ENCODE measurements around the gene PRKCQ. TPM values are rescaled to one million over a fixed set of nuclear protein-coding genes. Genes with fewer than 3 reads are reported as not detected.

PRKCQ gene
- total and polyA plus RNA-seq, 2 of the 8 experiments (the other 6 are each of a cell fraction or from before 2014, with no cell fraction given) = 9.1 to 22.6 TPM

GRCh38 chr10:6455592-6455991 is 124.5 kb downstream of the PRKCQ start:
- no peak overlapping the region for H2BK20ac ChIP-seq (ENCODE audit: low read length)
- ChIA-PET POLR2A (ENCODE audit: partially characterized antibody) (no interaction called here), CTCF (ENCODE audit: partially characterized antibody) (interaction anchor here (1.0 kb wide), 1 partner anchor 192 kb away, joined by 3 read pairs; no protein-coding TSS in a partner anchor)
- peaks cover under 1% of the 10 kb centered on the region; the same call in 1 of the 2 replicates for H3K23me2 ChIP-seq (ENCODE audit: low read depth, low read length)
- no peak overlapping the region for H3K56ac ChIP-seq (replicated peaks; ENCODE audit: insufficient read length, low read depth, low read length)
- no peak for DNase-seq (ENCODE audit: low read depth in 1 of 2, low spot score in 2 of 2)
- no peak overlapping the region for H3K4me2 ChIP-seq (ENCODE audit: insufficient read depth in 1 of 2, low read depth in 2 of 2, low read length in 2 of 2)
- WGBS, 2 experiments (ENCODE audit: extremely low coverage in 1 of 2, insufficient coverage in 1 of 2, insufficient read length in 1 of 2, insufficient replicate concordance in 2 of 2, low coverage in 1 of 2, low lambda C conversion rate in 2 of 2, missing lambda C conversion rate in 1 of 2) = 100% methylated on average over 1 of the region's 1 CpG; no CpG with 5 or more reads in 1 of the 2 experiments
- H2BK15ac ChIP-seq (ENCODE audit: low read length) = no peak overlapping the region
- H4K5ac ChIP-seq (ENCODE audit: insufficient read length, low read depth, low read length) = no peak overlapping the region
- no peak overlapping the region for H3K4ac ChIP-seq (replicated peaks; ENCODE audit: insufficient read length, low read depth, low read length)
- no peaks in the 10 kb centered on the region for H3K79me1 ChIP-seq (ENCODE audit: low read depth, low read length)
- no peaks in the 10 kb centered on the region; a peak in 1 of 4 replicates for H3K9me3 ChIP-seq (ENCODE audit: insufficient read depth in 2 of 2, low read depth in 1 of 2, low read length in 1 of 2)
- H2BK5ac ChIP-seq (ENCODE audit: low read depth, low read length) = no peak overlapping the region
- no peak overlapping the region for H3K4me3 ChIP-seq (ENCODE audit: extremely low read depth in 1 of 4, insufficient read depth in 2 of 4, low read depth in 3 of 4, low read length in 4 of 4)
- no peaks in the 10 kb centered on the region for H3K4me1 ChIP-seq (replicated peaks in 1 of 4; ENCODE audit: control insufficient read depth in 3 of 4, insufficient read depth in 4 of 4, low read length in 3 of 4)
- no peak overlapping the region for H3K23ac ChIP-seq (ENCODE audit: insufficient read length)
- H2BK120ac ChIP-seq (replicated peaks; ENCODE audit: low read depth, low read length) = no peak overlapping the region
- H4K20me1 ChIP-seq (replicated peaks in 1 of 2; ENCODE audit: control insufficient read depth in 1 of 2, insufficient read depth in 2 of 2, low read length in 2 of 2) = no peaks in the 10 kb centered on the region
- no peaks in the 10 kb centered on the region for H3K27me3 ChIP-seq (replicated peaks in 1 of 4; ENCODE audit: control insufficient read depth in 3 of 4, extremely low read depth in 1 of 4, insufficient read depth in 3 of 4, low read length in 3 of 4)
- no peak overlapping the region for H3K9ac ChIP-seq (replicated peaks in 1 of 4; ENCODE audit: extremely low read depth in 1 of 4, low read depth in 3 of 4, low read length in 3 of 4)
- no peak overlapping the region for H2AFZ ChIP-seq (ENCODE audit: low read length)
- H3K14ac ChIP-seq (ENCODE audit: insufficient read length) = no peak overlapping the region
- H2BK12ac ChIP-seq (ENCODE audit: low read depth, low read length) = no peak overlapping the region
- no peak overlapping the region for H3K18ac ChIP-seq (ENCODE audit: extremely low read depth, low read length)
- H3K27ac ChIP-seq (ENCODE audit: low read depth, low read length) = no peak overlapping the region
- H4K91ac ChIP-seq (replicated peaks; ENCODE audit: insufficient read length, low read length) = no peak overlapping the region
- H3K36me3 ChIP-seq (ENCODE audit: control insufficient read depth in 2 of 4, insufficient read depth in 4 of 4, low read length in 3 of 4) = peaks cover 5 to 48% (median 17%) of the 10 kb centered on the region in 4 experiments; a peak in 7 of 8 replicates
- no peak overlapping the region for H2AK5ac ChIP-seq (ENCODE audit: low read depth, low read length)
- no peak overlapping the region for H4K8ac ChIP-seq (ENCODE audit: extremely low read depth, insufficient read depth, low read length)
- no peak for FAIRE-seq
- H3K79me2 ChIP-seq (ENCODE audit: control insufficient read depth in 1 of 2, insufficient read depth in 2 of 2, low read length in 2 of 2) = no peaks in the 10 kb centered on the region
- TF ChIP-seq KDM5A (IDR thresholded peaks at IDR 0.05; ENCODE audit: low read length) = no peak
- no peak for TF ChIP-seq HDAC2 (IDR thresholded peaks at IDR 0.05; ENCODE audit: borderline replicate concordance in 1 of 2, low read depth in 2 of 2, low read length in 2 of 2)
- no peak for TF ChIP-seq E2F6 (IDR thresholded peaks at IDR 0.05)
- no peak for TF ChIP-seq YY1 (IDR thresholded peaks at IDR 0.05; ENCODE audit: low read depth, low read length)
- no peak for TF ChIP-seq RXRA (IDR thresholded peaks at IDR 0.05; ENCODE audit: insufficient read depth, low read depth, low read length)
- TF ChIP-seq CEBPB (IDR thresholded peaks at IDR 0.05; ENCODE audit: low read depth, low read length) = no peak
- no peak for TF ChIP-seq HDAC6 (IDR thresholded peaks at IDR 0.05; ENCODE audit: low read depth, low read length)
- TF ChIP-seq CTCF (IDR thresholded peaks at IDR 0.05; ENCODE audit: control extremely low read depth in 1 of 3, insufficient read depth in 1 of 3, low read depth in 1 of 3, low read length in 3 of 3) = no peak
- TF ChIP-seq MAX (IDR thresholded peaks at IDR 0.05) = no peak
- no peak for TF ChIP-seq CREB1 (IDR thresholded peaks at IDR 0.05)
- no peak for TF ChIP-seq SAP30 (IDR thresholded peaks at IDR 0.05; ENCODE audit: insufficient read depth, insufficient replicate concordance, low read length)
